Activated CD4-positive, alpha-beta T cell treated with anti-CD3 and anti-CD28 coated beads, Interleukin-2, amount 50 U/mL, for 1 hour (primary cell): Measurements from ENCODE around the gene HLA-DOB.
"Not testable (repeated sequence)": the region's sequence is repeated elsewhere in the genome, so short reads cannot be mapped to it uniquely, and the experiment has no call there.

Experiments used
- DNase-seq: peaks from one replicate; pipeline ENCODE4 v3.0.0-alpha.2; 2020

Gene HLA-DOB

GRCh38 chr6:32807020-32807580, 9.7 kb downstream of the HLA-DOB start:
- DNase-seq, result no peak

DNA sequence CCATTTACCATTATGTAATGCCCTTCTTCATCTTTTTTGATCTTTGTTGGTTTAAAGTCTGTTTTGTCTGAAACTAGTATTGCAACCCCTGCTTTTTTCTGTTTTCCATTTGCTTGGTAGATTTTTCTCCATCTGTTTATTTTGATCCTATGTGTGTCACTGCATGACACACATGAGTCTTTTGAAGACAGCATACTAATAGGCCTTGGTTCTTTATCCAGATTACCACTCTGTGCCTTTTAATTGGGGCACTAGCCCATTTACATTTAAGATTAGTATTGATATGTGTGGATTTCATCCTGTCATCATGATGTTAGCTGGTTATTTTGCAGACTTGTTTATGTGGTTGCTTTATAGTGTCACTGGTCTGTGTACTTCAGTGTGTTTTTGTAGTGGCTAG, 11.4 kb downstream of the HLA-DOB start:
- DNase-seq, result not testable (repeated sequence)

GRCh38 chr6:32803416-32803815, 13.4 kb downstream of the HLA-DOB start:
- DNase-seq, result no peak

GRCh38 chr6:32799740-32800139, 17.1 kb downstream of the HLA-DOB start:
- no peak for DNase-seq

- no peak for DNase-seq
These were observed 17.6 kb downstream of the HLA-DOB start for GRCh38 chr6:32799168-32799567.

GRCh38 chr6:32796848-32797776, 19.7 kb downstream of the HLA-DOB start:
- peak; percentile 80 for DNase-seq

DNA sequence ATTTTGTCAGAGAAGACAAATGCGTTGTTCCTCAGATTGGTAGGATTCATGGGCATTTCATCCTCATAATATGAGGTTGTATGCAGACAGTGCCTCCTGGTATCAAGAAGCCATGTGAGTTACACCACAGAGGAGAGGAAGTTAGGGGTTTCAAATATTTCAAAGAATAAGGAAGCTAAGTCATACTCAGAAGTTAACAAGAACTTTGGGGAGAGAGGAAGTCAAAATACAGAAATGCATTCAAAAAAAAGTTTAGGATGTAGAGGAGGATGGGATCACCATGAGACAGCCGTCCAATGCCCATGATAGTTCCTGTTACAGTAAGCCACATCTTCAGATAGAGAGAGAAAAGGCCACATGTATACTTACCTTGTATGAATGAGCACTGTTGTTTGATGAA, 22.3 kb downstream of the HLA-DOB start:
- DNase-seq, result no peak

DNA sequence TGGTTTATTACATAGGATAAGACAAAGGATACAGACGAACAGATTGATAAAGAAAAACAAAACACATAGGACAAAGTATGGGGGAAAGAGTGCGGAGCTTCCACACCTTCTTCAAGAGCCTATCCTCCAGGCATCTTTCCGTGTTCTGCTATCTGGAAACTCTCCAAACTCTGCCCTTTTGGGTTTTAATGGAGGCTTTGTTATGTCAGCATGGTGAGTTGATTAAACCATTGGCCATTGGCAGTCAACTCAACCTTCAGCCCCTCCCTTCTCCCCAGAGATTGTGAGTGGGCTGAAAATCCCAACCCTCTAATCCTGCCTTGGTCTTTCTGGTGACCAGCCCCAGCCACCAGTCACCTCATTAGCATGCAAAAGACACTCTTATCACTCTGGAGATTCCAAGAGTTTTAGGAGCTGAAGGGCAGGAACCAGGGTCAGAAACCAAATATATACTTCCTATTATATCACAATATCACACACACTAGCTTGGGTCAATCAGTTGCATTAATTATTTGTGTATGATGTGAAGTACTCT, 23.8 kb downstream of the HLA-DOB start:
- DNase-seq, result no peak

DNA sequence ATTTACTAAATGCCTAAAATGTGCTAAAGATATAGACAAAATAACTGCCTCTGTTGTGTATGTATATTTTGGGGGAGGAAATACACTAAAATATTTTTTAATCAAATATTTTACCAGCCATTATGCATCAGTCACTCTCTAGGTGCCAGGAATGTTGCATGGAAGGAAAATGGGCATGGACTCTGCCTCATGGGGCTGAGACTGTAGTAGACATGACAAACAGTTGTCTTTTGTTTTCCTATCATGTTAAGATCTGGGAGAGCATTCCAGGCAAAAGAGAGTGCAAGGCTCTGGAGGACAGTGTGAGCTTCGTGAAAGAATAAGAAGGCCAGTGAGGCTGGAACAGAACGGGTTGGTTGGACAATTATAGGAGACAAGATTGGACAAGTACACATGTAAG, 26.5 kb downstream of the HLA-DOB start:
- DNase-seq, result no peak

DNA sequence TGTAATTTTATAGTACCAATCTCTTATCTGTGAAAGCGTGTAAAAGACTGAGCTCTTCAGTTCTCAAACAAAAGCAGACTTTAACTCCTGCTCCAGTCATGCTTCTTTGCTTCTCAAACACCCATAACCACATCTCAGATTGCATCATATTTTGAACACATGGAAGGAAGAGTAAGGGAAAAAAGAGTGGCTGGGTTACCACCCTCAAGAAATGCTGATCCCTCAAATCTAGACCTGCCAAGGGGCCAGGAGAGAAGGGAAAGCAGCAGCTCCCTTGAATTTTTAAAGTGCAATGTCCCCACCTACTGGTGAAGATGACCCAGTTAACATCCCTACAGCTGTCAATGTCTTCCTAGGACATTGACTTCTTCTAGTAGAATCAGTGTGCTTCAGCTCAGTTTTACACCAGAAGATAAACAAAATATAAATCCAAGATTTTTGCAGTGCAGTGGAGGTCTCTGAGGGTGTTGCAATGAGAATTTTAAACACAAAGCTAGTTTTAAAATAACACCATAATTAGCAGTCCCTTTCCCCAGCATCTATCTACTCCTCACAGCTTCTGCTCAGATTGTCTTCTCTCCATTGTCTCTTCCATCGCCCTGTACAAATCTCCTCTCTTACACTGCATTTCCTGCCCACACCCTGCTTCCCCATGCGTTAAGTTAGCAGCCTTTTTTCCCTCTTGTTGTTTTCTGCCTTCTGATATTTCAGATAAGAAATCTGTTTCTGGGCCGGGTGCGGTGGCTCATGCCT, 30.8 kb downstream of the HLA-DOB start:
- peak; percentile 13 for DNase-seq

GRCh38 chr6:32782923-32783322, 33.9 kb downstream of the HLA-DOB start:
- not testable (repeated sequence) for DNase-seq

GRCh38 chr6:32779036-32779435, 37.8 kb downstream of the HLA-DOB start:
- DNase-seq, result no peak

DNA sequence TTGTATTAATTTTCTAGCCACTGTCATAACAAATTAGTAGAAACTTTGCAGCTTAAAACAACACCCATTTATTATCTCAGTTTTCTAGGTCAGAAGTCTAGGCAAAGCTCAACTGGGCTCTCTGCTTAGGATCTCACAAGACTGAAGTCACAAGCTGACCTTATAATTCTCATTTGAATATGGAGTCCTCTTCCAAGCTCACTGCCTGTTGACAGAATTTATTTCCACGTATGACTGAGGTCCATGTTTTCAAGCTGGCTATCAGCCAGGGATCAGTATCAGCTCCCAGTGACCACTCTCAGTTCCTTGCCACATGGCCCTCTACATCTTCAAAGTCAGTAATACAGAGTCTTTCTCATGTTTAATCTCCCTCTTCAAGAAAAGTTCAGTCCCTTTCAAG, 41.7 kb downstream of the HLA-DOB start:
- DNase-seq, result no peak

DNA sequence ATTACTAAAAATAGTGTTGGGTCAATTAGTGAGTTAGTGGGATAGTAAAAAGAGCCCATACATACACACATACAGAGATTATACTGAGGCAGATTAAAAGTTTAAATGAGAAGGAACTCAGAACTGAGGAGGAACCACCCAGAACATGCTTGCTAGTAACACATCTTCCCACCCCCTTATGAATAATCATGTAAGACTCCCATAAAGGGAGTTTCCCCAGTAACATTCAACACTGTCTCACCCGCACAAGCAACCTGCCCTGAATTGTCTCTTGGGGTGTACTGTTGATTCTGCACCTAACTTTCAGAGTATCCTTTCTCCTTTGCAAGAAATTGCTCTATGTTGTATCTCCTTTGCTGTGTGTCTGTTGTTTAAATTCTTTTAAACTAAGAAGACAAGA, 42.4 kb downstream of the HLA-DOB start:
- no peak for DNase-seq

GRCh38 chr6:32772656-32773055, 44.1 kb downstream of the HLA-DOB start:
- DNase-seq, result no peak

DNA sequence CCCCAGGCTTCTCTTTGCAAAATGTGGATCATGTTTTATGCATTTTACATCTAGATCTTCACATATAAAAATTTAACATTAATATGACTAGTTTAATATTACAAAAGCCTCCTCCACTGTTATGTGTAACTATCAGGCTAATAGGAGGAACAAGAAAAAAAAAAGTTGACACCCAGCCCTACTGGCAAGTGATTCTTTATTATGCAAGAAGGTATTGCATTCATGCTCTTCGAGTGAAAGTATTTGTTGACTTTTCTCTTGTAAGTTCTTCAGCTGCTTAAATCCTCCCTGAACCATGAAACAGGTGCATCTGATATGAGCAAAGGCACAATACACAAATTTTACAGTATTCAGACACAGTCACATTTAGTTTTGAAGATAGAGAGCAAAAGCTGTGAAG, 52.8 kb downstream of the HLA-DOB start:
- no peak for DNase-seq

- no peak for DNase-seq
These were observed 53.4 kb downstream of the HLA-DOB start, which contains the start of gene HLA-DQB2 for GRCh38 chr6:32763421-32763820. TSS of gene HLA-DQB2 (minus strand) at chr6:32763532. CDS start at chr6:32763470, 62 bp downstream.
